K562 (cell line): ENCODE results near the gene ADCY4. TPM values are rescaled to one million over a fixed set of nuclear protein-coding genes. Genes with fewer than 3 reads are reported as not detected.
A peak's percentile ranks its signal among the peaks of the same experiment; 100 is the strongest.

Experiments
- ATAC-seq: fragments of 200-7000 bp; cut with Tn5 transposase; 3 replicates; pipeline ENCODE4 v1.9.1; 2020; ENCODE audit warnings: moderate library complexity
- BruUV-seq: library from RNA; stranded (reverse); fragments of 400-500 nt; replicated peaks from 2 replicates; lab custom pipeline; 2021; lab: Mats Ljungman, UMichigan
- CTCF ChIA-PET: fragments of 300-600 bp; formaldehyde crosslinking; extraction: SDS; loops from one replicate; lab custom pipeline; 2021; ENCODE audit warnings: low intra/inter-chr PET ratio; lab: Yijun Ruan, JAX
- POLR2A ChIA-PET: fragments of 300-600, 350-650 bp; sonication (Branson Sonifier 250); formaldehyde crosslinking; extraction: SDS; loops from one replicate; lab custom pipeline; 2021; ENCODE audit warnings: antibody characterized with exemption, inconsistent platforms; lab: Yijun Ruan, JAX
- DNase-seq, 4 experiments: peaks; one replicate each; pipeline versions ENCODE4 v3.0.0 to v3.0.0-alpha.2; 2011 to 2018; ENCODE audit warnings: low spot score in 3 of 4, mixed read lengths in 3 of 4; ENCODE audit errors: extremely low read depth in 1 of 4
- FAIRE-seq: peaks from 2 replicates; lab custom pipeline; 2011; peaks lifted over from hg19 to GRCh38; lab: Jason Lieb, UNC
- H2AFZ ChIP-seq: 2 replicates; pipeline ENCODE4 v1.6.0; 2011; ENCODE audit warnings: low read depth, low read length, control low read depth, inconsistent platforms
- H3K27ac ChIP-seq: fragments of 200-600 bp; 3 replicates; pipeline ENCODE4 v1.8.0; 2011; ENCODE audit warnings: low read depth, mild to moderate bottlenecking, control low read depth, inconsistent platforms, low read length, moderate library complexity, mixed read lengths; ENCODE audit errors: extremely low read depth
- H3K27me3 ChIP-seq, 2 experiments: fragments of 300-600 bp in 1 of 2; 2 replicates in 1 of 2; 3 replicates in 1 of 2; pipeline versions ENCODE4 v1.6.0 to v1.8.0; 2011; ENCODE audit warnings: inconsistent platforms in 2 of 2, low read length in 2 of 2, mild to moderate bottlenecking in 1 of 2, mixed read lengths in 1 of 2, moderate library complexity in 1 of 2; ENCODE audit not compliant: control insufficient read depth in 2 of 2, insufficient read depth in 2 of 2
- H3K36me3 ChIP-seq: fragments of 300-600 bp; 3 replicates; pipeline ENCODE4 v1.8.0; 2011; ENCODE audit warnings: mild to moderate bottlenecking, low read length, inconsistent platforms; ENCODE audit not compliant: control insufficient read depth, insufficient read depth
- H3K4me1 ChIP-seq, 2 experiments: fragments of 200-600 bp in 1 of 2; replicated peaks in 1 of 2; 2 replicates in 1 of 2; 3 replicates in 1 of 2; pipeline versions ENCODE4 v1.5.1 to v1.8.0; 2011; ENCODE audit warnings: inconsistent platforms in 2 of 2, low read length in 2 of 2, mild to moderate bottlenecking in 1 of 2, mixed read lengths in 1 of 2, moderate library complexity in 1 of 2; ENCODE audit not compliant: control insufficient read depth in 2 of 2, insufficient read depth in 2 of 2
- H3K4me2 ChIP-seq: 2 replicates; pipeline ENCODE4 v1.6.1; 2011; ENCODE audit warnings: low read length, control low read depth, inconsistent platforms, mixed read lengths; ENCODE audit not compliant: insufficient read depth
- H3K4me3 ChIP-seq: fragments of 200-600 bp; sonication (generic), shearing (Covaris generic); 2 replicates; pipeline ENCODE4 v1.5.1; 2016; ENCODE audit warnings: control low read depth, inconsistent platforms
- H3K79me2 ChIP-seq: fragments of 200-600 bp; 3 replicates; pipeline ENCODE4 v1.8.0; 2011; ENCODE audit warnings: low read length, inconsistent platforms; ENCODE audit not compliant: control insufficient read depth, insufficient read depth
- H3K9ac ChIP-seq, 2 experiments: 2 replicates each; pipeline versions ENCODE4 v1.6.0 to v1.6.1; 2011; ENCODE audit warnings: low read depth in 2 of 2, low read length in 2 of 2, control low read depth in 1 of 2, inconsistent platforms in 1 of 2, mild to moderate bottlenecking in 1 of 2, mixed read lengths in 1 of 2; ENCODE audit not compliant: insufficient read depth in 1 of 2
- H3K9me1 ChIP-seq: one replicate; pipeline ENCODE4 v1.6.0; 2011; ENCODE audit warnings: inconsistent platforms, mild to moderate bottlenecking, low read length, moderate library complexity; ENCODE audit not compliant: control insufficient read depth, insufficient read depth
- H3K9me3 ChIP-seq: replicated peaks from 2 replicates; pipeline ENCODE4 v1.5.1; 2011; ENCODE audit warnings: low read depth, low read length, inconsistent platforms; ENCODE audit not compliant: control insufficient read depth, insufficient read depth
- H4K20me1 ChIP-seq: replicated peaks from 2 replicates; pipeline ENCODE4 v1.6.1; 2011; ENCODE audit warnings: low read length, inconsistent platforms, mixed read lengths; ENCODE audit not compliant: control insufficient read depth, insufficient read depth
- CREB1 ChIP-seq, 2 experiments: sonication (generic) in 1 of 2; formaldehyde crosslinking in 1 of 2; IDR thresholded peaks; 2 replicates each; pipeline versions ENCODE4 v1.6.1 to v1.8.0; 2012 to 2022; ENCODE audit warnings: inconsistent platforms in 1 of 2, mild to moderate bottlenecking in 1 of 2, missing genetic modification reagents in 1 of 2, moderate library complexity in 1 of 2
- CREM ChIP-seq: IDR thresholded peaks from 2 replicates; pipeline ENCODE4 v1.6.1; 2014; ENCODE audit warnings: antibody characterized with exemption, low read depth
- NR2C2 ChIP-seq, 2 experiments: fragments of 200-800 bp in 1 of 2; sonication (Bioruptor generic) in 1 of 2; sonication (generic) in 1 of 2; formaldehyde crosslinking in 1 of 2; IDR thresholded peaks; 2 replicates each; pipeline versions ENCODE4 v1.6.1 to v1.8.0; 2016 to 2022; ENCODE audit warnings: mild to moderate bottlenecking in 1 of 2, missing compliant biosample characterization in 1 of 2, missing genetic modification characterization in 1 of 2, missing genetic modification reagents in 1 of 2
- POLR2H ChIP-seq: IDR thresholded peaks from 2 replicates; pipeline ENCODE4 v1.6.1; 2016; ENCODE audit warnings: missing genetic modification characterization, low read depth, mild to moderate bottlenecking, control low read depth, missing compliant biosample characterization, moderate library complexity
- SREBF1 ChIP-seq: fragments of 150-350 bp; IDR thresholded peaks from 2 replicates; pipeline ENCODE4 v1.6.1; 2014; ENCODE audit warnings: antibody characterized with exemption, low read depth, low read length, borderline replicate concordance
- SRSF9 ChIP-seq: fragments of 200-400 bp; formaldehyde crosslinking; IDR thresholded peaks from 2 replicates; pipeline ENCODE4 v1.6.1; 2017; ENCODE audit warnings: low read depth, low read length, borderline replicate concordance
- TAF9B ChIP-seq: fragments of 450-650 bp; IDR thresholded peaks from 2 replicates; pipeline ENCODE4 v1.6.1; 2018; ENCODE audit warnings: mild to moderate bottlenecking; ENCODE audit not compliant: partially characterized antibody
- TCF3 ChIP-seq: sonication (generic); formaldehyde crosslinking; IDR thresholded peaks from 2 replicates; pipeline ENCODE4 v1.4.0; 2020; ENCODE audit warnings: mild to moderate bottlenecking, missing genetic modification reagents
- ZFX ChIP-seq: sonication (generic); formaldehyde crosslinking; IDR thresholded peaks from 2 replicates; pipeline ENCODE4 v1.8.0; 2022; ENCODE audit warnings: mild to moderate bottlenecking, missing genetic modification reagents, moderate library complexity
- ZNF12 ChIP-seq: sonication (generic); formaldehyde crosslinking; IDR thresholded peaks from 2 replicates; pipeline ENCODE4 v1.4.0; 2020; ENCODE audit warnings: mild to moderate bottlenecking, missing genetic modification reagents
- ZNF197 ChIP-seq: fragments of 200-800 bp; sonication (Bioruptor generic); IDR thresholded peaks from 2 replicates; pipeline ENCODE4 v1.6.1; 2016; ENCODE audit warnings: low read depth, missing genetic modification characterization, missing compliant biosample characterization
- ZNF316 ChIP-seq: fragments of 450-650 bp; IDR thresholded peaks from 2 replicates; pipeline ENCODE4 v1.6.1; 2016
- ZNF507 ChIP-seq: conservative IDR thresholded peaks from 2 replicates; pipeline ENCODE4 v1.6.1; 2017; ENCODE audit warnings: missing genetic modification characterization, missing compliant biosample characterization
- WGBS: fragments of 100-300 bp; shearing (Covaris generic); methylation state at CpG from one replicate; pipeline ENCODE4 v1.1.6; 2016; ENCODE audit warnings: low coverage, mixed read lengths; ENCODE audit not compliant: insufficient coverage; ENCODE audit errors: missing lambda C conversion rate; 5-methylcytosine and 5-hydroxymethylcytosine counted together
- in situ Hi-C: fragments of 300-500 bp; cut with MboI; formaldehyde crosslinking; loops from 4 replicates; pipeline ENCODE4 v1.15.0; 2018; ENCODE audit warnings: inconsistent platforms, mixed read lengths
- intact Hi-C: fragments of 100-400 bp; cut with micrococcal nuclease; formaldehyde crosslinking; loops from 2 replicates; pipeline ENCODE4 v1.14.2; 2022
- polyA plus RNA-seq, 8 experiments: library from polyadenylated mRNA; depleted of rRNA in 4 of 8; stranded (reverse) in 5 of 8; unstranded in 3 of 8; fragments of >200 nt; fragmentation: Nextera tagmentation in 2 of 8; fragmentation: Illumina TruSeq in 1 of 8; extraction: Ambion mirVana in 2 of 8; extraction: Trizol in 1 of 8; gene quantifications; 2 replicates each; pipeline versions ENCODE4 v1.2.1 to v1.2.3, GENCODE V29; 2011 to 2014; ENCODE audit warnings: inconsistent platforms in 1 of 8, missing spikeins in 1 of 8
- total RNA-seq, 7 experiments: library from RNA; depleted of rRNA in 6 of 7; stranded (reverse); fragments of >200 nt in 6 of 7; fragmentation: Illumina TruSeq in 2 of 7; extraction: Trizol in 2 of 7; gene quantifications; 2 replicates each; pipeline versions ENCODE4 v1.2.1 to v1.2.3, GENCODE V29; 2011 to 2021; ENCODE audit warnings: low replicate concordance in 1 of 7
- TF ChIP-seq, protein P1 (sequence below): sonication (generic); formaldehyde crosslinking; IDR thresholded peaks from 2 replicates; pipeline ENCODE4 v1.8.0; 2022; ENCODE audit warnings: missing genetic modification reagents, mild to moderate bottlenecking, moderate library complexity, borderline replicate concordance
- TF ChIP-seq, protein P2 (sequence below): fragments of 250-450 bp; sonication (Bioruptor Pico); IDR thresholded peaks from 2 replicates; pipeline ENCODE4 v1.4.0; 2020; ENCODE audit warnings: mild to moderate bottlenecking
- TF ChIP-seq, protein P3 (sequence below): fragments of 450-650 bp; IDR thresholded peaks from 2 replicates; pipeline ENCODE4 v1.7.0; 2016; ENCODE audit warnings: borderline replicate concordance

Gene ADCY4
- total and polyA plus RNA-seq, 9 of the 15 experiments (the other 6 are each of a cell fraction or from before 2014, with no cell fraction given): 0.04 to 0.31 (median 0.15) TPM; not detected in 2

DNA sequence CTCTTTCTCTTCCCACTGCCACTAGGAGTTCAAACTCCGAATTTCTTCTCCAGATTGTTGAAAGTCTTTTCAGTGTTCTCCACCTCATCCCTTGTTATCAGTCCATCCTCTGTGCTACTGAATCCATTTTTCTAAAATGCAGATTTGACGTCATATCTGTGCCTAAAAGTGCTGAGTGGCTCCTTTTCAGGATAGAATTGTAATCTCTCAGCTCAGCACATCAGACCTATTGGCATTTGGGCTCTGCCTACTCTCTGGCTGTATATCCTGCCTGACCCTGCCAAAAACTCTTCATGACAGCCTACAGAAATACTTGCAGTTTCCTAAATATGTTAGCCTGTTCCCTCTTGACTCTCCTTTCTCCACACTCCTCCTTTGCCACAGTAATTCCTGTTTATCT is 62.4 kb downstream of the ADCY4 start (continued):
- TF ChIP-seq SREBF1 (no peak), CREM (peak; percentile 48; the same call in 1 of the 2 replicates), TCF3 (CRISPR knock-in tag) (no peak)
- TF ChIP-seq, protein P1, sequence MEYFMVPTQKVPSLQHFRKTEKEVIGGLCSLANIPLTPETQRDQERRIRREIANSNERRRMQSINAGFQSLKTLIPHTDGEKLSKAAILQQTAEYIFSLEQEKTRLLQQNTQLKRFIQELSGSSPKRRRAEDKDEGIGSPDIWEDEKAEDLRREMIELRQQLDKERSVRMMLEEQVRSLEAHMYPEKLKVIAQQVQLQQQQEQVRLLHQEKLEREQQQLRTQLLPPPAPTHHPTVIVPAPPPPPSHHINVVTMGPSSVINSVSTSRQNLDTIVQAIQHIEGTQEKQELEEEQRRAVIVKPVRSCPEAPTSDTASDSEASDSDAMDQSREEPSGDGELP (CRISPR knock-in tag): no peak

DNA sequence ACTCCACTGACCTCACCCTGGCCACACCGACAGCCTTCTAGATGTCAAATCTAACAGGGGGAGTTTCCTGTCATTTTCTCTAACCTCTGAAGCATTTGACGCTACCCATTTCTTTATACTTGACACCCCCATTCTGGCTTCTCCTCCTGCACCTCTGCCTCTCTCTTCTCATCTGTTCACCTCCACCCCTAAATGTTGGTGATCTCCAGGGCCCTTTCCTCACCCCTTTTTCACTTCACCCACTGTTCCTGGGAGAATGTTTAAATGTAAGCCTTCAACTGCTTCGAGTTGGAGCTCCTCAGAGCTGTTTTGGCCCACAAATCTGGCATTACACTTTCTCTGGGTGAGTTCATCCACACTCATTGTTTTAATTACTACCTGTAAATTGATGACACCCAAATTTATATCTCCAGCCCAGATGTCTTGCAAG is 63.0 kb downstream of the ADCY4 start:
- no peaks in the 10 kb centered on the region for H3K27me3 ChIP-seq
- H3K4me2 ChIP-seq: peak overlapping the region; percentile 92
- H3K79me2 ChIP-seq: peaks cover 9% of the 10 kb centered on the region; the same call in 1 of the 3 replicates
- no peaks in the 10 kb centered on the region; the same call in 2 of the 3 replicates for H3K36me3 ChIP-seq
- 7% methylated on average over 3 of the region's 3 CpGs for WGBS
- H3K4me3 ChIP-seq: peak overlapping the region; percentile 94
- H3K4me1 ChIP-seq: peaks cover 26 to 27% of the 10 kb centered on the region in 2 experiments; a peak in 4 of 5 replicates
- no peak for DNase-seq
- H2AFZ ChIP-seq: peak overlapping the region; percentile 95
- BruUV-seq: TSS peak; percentile 61
- peak overlapping the region; percentile 99 for H3K27ac ChIP-seq
- H3K9me3 ChIP-seq: no peaks in the 10 kb centered on the region
- no peaks in the 10 kb centered on the region; the same call in 1 of the 2 replicates for H4K20me1 ChIP-seq
- no peak for FAIRE-seq
- peaks cover 2% of the 10 kb centered on the region for H3K9me1 ChIP-seq
- POLR2A ChIA-PET: interaction anchor here (0.6 to 2.1 kb wide), 10 partner anchors 9 to 191 kb away, joined by 3 to 11 read pairs (median 5); partner anchors contain the start of genes CHMP4A and TINF2
- ATAC-seq: peak; percentile 57; the same call in 1 of the 3 replicates
- in situ Hi-C loops: no loop called here
- H3K9ac ChIP-seq: peak overlapping the region; percentile 95 to 99
- intact Hi-C loops: loop anchor here (2.0 kb wide), 1 partner anchor 29 kb away; the partner anchor contains the start of gene TINF2
- CTCF ChIA-PET: no interaction called here
- TF ChIP-seq, protein P2, sequence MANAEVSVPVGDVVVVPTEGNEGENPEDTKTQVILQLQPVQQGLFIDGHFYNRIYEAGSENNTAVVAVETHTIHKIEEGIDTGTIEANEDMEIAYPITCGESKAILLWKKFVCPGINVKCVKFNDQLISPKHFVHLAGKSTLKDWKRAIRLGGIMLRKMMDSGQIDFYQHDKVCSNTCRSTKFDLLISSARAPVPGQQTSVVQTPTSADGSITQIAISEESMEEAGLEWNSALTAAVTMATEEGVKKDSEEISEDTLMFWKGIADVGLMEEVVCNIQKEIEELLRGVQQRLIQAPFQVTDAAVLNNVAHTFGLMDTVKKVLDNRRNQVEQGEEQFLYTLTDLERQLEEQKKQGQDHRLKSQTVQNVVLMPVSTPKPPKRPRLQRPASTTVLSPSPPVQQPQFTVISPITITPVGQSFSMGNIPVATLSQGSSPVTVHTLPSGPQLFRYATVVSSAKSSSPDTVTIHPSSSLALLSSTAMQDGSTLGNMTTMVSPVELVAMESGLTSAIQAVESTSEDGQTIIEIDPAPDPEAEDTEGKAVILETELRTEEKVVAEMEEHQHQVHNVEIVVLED: no peak
- TF ChIP-seq CREB1 (IDR thresholded peaks at IDR 0.05): no peak
- TF ChIP-seq CREB1 (CRISPR knock-in tag; IDR thresholded peaks at IDR 0.05): no peak
- TF ChIP-seq NR2C2 (CRISPR knock-in tag; IDR thresholded peaks at IDR 0.05): no peak
- TF ChIP-seq NR2C2 (tag; IDR thresholded peaks at IDR 0.05): 0 out of 2 replicates have a peak, but pooled peaks have one; percentile 24
- TF ChIP-seq POLR2H: no peak
- TF ChIP-seq, protein P3, sequence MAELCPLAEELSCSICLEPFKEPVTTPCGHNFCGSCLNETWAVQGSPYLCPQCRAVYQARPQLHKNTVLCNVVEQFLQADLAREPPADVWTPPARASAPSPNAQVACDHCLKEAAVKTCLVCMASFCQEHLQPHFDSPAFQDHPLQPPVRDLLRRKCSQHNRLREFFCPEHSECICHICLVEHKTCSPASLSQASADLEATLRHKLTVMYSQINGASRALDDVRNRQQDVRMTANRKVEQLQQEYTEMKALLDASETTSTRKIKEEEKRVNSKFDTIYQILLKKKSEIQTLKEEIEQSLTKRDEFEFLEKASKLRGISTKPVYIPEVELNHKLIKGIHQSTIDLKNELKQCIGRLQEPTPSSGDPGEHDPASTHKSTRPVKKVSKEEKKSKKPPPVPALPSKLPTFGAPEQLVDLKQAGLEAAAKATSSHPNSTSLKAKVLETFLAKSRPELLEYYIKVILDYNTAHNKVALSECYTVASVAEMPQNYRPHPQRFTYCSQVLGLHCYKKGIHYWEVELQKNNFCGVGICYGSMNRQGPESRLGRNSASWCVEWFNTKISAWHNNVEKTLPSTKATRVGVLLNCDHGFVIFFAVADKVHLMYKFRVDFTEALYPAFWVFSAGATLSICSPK: no peak
- TF ChIP-seq ZNF12: no peak
- TF ChIP-seq ZFX (CRISPR knock-in tag): 0 out of 2 replicates have a peak, but pooled peaks have one; percentile 1
- TF ChIP-seq ZNF316: no peak
- no peak for TF ChIP-seq ZNF507 (tag)
- no peak for TF ChIP-seq TAF9B
- TF ChIP-seq ZNF197 (CRISPR knock-in tag): no peak
- no peak for TF ChIP-seq SRSF9
